HG03064 (cell line): ENCODE results near the gene EPHX1.

ENCODE experiments used
- ATAC-seq: cut with Tn5 transposase; IDR thresholded peaks from one replicate; pipeline ENCODE4 v1.9.1; 2021; ENCODE audit warnings: low read depth; ENCODE audit not compliant: unreplicated experiment

EPHX1 gene

GRCh38 chr1:225840713-225841112 lies 30.8 kb downstream of the EPHX1 start:
- ATAC-seq = no peak

- ATAC-seq = no peak
These were observed 32.1 kb downstream of the EPHX1 start for GRCh38 chr1:225842074-225842473.

DNA sequence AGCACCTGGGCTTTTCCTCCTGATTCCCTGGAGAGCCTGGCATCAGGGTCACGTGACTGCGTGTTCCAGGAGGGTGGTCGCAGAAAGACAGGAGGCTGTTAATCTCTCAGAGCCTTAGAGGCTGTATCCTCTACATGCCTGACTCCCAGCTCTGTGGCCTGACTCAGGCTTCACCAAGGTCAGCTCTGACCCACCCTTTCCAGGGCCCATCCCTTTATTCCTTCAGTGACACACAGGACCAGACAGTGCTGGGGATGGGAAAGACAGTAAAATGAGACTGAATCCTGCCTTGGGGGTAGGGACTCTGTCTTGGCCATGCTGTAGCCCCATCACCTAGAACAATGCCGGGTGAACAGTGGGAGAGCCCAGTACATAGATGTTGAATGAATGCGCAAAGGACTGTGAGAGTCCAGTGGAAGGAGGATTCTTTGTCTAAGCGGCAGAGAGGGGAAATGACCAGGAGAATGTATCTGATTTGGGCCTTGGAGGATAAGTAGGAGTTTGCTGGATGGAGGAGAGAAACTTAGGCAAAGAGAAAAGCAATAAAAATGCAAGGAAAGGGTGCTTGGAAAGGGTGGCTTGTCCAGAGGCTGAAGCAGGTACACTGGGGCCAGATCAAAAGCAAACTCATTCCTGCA lies 33.0 kb downstream of the EPHX1 start:
- no peak for ATAC-seq

- no peak for ATAC-seq
These were observed 33.5 kb downstream of the EPHX1 start for GRCh38 chr1:225843426-225843795.

- no peak for ATAC-seq
These were observed 34.5 kb downstream of the EPHX1 start for GRCh38 chr1:225844236-225845061.

DNA sequence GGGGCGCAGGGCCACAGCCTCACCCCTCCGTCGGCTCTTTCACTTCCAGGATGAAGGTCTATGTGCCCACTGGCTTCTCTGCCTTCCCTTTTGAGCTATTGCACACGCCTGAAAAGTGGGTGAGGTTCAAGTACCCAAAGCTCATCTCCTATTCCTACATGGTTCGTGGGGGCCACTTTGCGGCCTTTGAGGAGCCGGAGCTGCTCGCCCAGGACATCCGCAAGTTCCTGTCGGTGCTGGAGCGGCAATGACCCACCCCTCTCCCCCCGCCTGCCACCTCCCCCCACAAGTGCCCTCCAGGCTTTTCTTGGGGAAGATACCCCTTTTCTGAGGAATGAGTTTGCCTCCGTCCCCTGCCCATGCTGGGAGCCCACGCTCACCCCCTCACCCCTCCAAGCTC lies 35.2 kb downstream of the EPHX1 start:
- ATAC-seq = no peak

DNA sequence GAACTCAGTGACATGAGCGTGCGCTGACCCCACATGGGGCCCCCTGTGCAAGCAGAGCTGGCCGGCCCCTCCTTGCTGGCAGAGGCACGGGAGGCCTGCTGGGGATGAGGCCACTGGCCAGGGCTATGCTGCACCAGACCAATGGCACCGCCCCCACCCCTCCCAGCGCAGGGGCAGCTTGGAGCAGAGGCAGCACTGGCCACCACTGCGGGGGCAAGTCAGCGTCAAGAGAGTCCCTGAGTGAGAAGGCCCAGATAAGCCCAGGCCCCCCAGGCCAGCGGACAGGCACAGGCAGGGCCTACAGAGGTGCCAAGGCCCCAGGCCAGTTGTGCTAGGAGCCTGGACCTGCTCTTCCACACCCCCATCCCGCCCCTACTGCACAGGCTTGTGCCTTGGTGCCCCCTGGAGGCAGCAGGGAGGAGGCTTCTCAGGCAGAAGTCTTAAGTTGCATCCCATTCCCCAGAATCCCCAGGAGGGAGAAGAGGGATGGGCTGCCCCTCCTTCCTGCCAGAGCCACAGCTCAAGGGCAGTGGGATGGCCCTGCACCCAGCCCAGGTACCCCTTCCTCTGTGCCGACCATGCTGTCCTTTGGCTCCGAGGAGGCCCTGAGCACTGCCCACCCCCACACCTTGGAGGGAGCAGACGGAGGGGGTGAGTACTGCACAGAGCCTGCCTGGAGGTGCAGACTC lies 35.8 kb downstream of the EPHX1 start:
- ATAC-seq = no peak

- ATAC-seq = no peak
These were observed 36.7 kb downstream of the EPHX1 start for GRCh38 chr1:225846331-225847310.

- ATAC-seq = no peak
These were observed 37.7 kb downstream of the EPHX1 start for GRCh38 chr1:225847610-225848009.

DNA sequence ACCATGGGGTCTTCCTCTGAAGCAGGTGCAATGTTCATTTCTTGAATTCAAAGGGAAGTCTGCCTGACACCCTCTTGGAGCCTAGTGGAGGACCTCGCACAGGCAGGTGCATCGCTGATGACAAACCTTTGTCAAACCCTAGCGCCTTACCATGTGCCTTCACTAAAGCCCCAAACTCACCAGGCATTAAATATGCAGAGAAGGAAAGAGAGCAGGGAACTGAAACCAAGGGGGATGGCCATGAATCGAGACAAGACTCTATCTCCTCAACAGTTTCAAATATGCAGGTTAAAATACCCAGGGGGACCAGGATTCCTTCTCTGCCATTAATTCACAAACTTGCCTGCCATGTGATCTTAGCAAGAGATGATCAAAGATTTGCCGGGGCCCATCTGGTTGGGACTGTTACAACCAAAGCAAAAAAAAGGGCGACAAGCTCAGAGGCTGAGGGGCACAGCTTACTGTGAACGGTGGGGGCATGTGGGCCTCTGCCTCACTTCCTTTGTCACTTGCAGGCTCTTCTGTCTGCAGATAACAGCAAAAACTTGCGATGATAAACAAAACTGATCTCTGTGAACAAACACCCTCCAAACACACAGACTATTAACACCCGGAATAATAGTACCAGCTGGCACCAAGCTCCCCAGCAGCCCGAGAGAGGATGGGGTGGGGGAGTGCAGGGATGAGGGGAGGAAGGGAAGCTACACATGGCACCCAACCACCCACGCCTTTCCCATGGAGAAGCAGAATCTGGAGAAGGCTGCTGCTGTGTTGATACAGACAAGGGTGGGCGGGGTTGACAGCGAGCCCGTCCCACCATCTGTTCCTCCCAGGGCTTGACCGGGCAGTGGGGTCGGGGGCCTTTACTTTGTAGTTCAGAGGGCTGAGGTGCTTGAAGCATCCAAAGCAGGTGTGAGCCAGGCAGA lies 38.4 kb downstream of the EPHX1 start:
- peak; percentile 61 for ATAC-seq

- no peak for ATAC-seq
These were observed 40.0 kb downstream of the EPHX1 start for GRCh38 chr1:225849925-225850324.

- ATAC-seq = no peak
These were observed 40.4 kb downstream of the EPHX1 start for GRCh38 chr1:225850370-225850769.

DNA sequence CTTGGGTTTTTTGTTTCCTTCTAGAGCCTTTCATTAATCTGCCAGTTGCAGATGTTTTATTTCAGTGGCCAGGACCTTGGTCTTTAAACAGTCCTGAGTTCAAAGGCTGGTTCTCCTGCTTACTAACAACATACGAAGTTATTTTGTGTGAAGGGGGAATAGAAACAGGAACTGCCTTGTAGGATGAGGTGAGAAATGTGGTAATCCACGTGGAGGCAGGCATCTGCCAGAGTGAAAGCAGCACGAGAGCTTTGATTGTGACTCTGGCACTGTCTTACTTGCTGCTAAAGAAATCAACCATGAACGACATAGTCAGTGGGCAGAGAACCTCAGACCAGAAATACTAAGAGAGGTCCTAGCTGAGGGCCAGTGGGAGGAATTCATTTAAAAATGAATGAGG lies 41.9 kb downstream of the EPHX1 start:
- ATAC-seq = peak; percentile 46

DNA sequence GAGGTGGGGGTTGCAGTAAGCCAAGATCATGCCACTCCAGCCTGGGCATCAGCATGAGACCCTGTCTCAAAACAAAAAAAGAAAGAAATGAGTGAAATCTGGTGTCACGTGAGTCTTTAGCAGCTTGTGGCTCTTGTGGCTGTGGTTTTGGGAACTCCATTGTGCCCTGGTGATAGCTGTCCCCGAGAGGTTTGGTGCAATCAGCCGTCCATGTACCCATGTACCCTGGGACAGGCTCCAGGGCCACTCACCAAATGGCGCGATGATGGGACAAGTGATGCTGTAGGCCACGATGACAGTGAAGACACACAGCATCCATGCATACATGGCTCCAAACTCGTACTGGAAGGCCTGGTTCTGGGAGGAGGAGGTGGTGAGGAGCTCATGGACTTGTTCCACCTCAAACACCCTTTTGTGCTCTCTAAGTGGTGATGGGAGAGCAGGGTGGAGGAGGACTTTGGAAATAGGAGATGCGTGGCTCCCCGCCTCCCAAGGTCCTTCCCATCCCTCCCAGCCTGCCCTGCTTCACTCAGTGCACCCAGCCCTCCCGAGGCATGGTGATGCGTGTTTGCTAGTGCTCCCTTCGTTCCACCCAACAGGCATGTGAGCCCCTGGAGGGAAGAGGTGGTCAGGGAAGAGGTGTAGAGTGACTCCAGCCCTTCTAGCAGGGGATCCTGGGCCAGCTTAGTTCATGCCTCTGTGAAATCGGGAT lies 42.6 kb downstream of the EPHX1 start:
- ATAC-seq = no peak

DNA sequence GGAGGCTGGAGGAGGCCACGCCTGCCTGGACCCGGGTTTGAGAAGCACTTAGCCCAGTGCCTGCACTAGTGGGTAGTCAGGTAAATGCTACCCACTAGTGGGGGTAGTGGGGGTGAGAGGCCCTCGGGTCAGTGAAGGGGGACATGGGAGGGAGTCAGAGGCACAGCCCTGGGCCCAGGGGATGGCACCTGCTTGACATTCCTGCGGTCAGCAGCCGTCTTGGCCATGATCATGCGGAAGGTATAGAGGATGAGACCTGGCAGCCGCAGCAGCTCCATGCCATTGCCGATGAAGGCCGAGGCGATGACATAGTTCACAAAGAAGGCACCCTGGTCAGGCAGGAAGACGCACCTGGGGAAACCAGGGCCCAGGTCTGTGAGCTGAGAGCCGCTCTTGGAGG lies 43.5 kb downstream of the EPHX1 start:
- no peak for ATAC-seq

DNA sequence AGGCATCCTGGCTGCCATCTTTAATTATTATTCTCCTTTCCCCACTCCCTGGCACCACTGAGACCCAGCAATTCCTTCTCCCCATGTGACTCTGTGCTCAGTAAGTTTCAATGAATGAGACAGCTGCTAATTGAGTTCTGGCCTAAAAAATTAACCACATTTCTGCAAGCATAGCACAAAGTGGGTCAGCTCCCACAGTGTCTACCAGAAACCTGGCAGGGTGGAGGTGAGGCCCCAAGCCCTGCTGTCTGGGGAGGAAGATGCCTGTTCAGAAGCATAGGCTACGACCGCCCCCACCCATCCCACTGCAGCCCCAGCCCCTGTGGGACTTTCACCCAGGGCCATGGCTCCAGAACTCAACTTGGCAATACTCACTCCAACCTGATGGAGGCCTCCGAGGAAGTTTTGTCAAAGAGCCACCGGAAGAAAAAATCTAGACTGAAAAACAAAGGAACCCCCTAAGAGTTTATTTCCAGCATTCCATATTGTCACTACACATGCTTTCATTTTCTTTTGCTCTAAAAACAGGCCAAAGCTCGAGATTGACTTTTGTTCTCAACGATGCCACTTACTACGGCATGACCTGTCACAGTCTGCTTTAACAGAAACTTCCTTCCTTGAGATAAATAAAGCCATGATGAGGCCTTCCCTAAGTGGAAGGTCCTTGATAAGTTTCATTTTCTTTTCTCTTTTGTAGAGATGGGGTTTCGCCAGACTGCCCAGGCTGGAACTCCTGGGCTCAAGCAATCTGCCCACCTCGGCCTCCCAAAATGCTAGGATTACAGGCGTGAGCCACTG lies 45.8 kb downstream of the EPHX1 start:
- ATAC-seq = no peak

DNA sequence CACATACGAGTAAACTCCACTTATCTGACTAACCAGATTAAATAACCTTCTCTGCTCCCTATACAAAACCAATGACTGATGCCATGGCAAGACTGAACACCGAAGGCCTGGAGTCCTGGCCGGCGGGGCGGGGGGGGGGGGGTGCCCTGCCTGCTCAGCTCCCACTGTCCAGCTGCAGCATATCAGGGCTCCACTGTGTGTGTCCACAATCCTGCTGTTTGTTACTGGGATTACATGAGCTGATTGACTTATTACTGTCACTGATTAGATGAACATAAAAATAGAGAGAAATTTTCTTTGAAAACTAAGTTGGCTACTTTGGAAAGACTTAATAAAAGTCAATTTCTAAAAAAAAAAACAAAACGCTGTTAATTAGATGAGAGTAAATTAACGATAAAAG lies 47.3 kb downstream of the EPHX1 start:
- ATAC-seq = no peak

- ATAC-seq = no peak
These were observed 49.2 kb downstream of the EPHX1 start for GRCh38 chr1:225859151-225859550.
